Thyroid gland (tissue), 4 donors: ENCODE measurements around the gene MORF4L1.

ENCODE experiments used
- CTCF ChIP-seq, 6 experiments: fragments of 200-600 bp in 3 of 6; fragments of 450-650 bp in 3 of 6; sonication (generic) in 3 of 6; IDR thresholded peaks; one replicate each; pipeline ENCODE4 v1.5.1; 2016 to 2019; ENCODE audit warnings: antibody characterized with exemption in 6 of 6, mild to moderate bottlenecking in 2 of 6, inconsistent platforms in 1 of 6, moderate library complexity in 1 of 6
- POLR2A ChIP-seq, 2 donors: fragments of 450-650 bp; IDR thresholded peaks; one replicate each; pipeline ENCODE4 v1.6.1; 2017; ENCODE audit warnings: antibody characterized with exemption in 2 of 2, mild to moderate bottlenecking in 2 of 2, moderate library complexity in 1 of 2

GRCh38 chr15:78931439-78932257 is 59.0 kb downstream of the MORF4L1 start:
- no peak for TF ChIP-seq CTCF (IDR thresholded peaks at IDR 0.05)
- no peak for TF ChIP-seq POLR2A (IDR thresholded peaks at IDR 0.05)
